Endothelial cell of umbilical vein (primary cell): ENCODE data around the gene CPZ. TPM values are rescaled to one million over a fixed set of nuclear protein-coding genes. Genes with fewer than 3 reads are reported as not detected.

Experiments
- BruUV-seq: library from RNA; stranded (reverse); fragments of 400-500 nt; replicated peaks from 2 replicates; lab custom pipeline; 2021; lab: Mats Ljungman, UMichigan
- CTCF ChIA-PET: fragments of 300-600, 350-600 bp; sonication (Branson Sonifier 250); formaldehyde crosslinking; loops from one replicate; lab custom pipeline; 2021; ENCODE audit warnings: antibody characterized with exemption, inconsistent platforms; lab: Charles Lee
- POLR2A ChIA-PET: fragments of 300-600, 350-600 bp; sonication (Branson Sonifier 250); formaldehyde crosslinking; loops from one replicate; lab custom pipeline; 2021; ENCODE audit warnings: antibody characterized with exemption, inconsistent platforms; lab: Charles Lee
- DNase-seq: peaks from one replicate; pipeline ENCODE4 v3.0.0-alpha.2; 2011; ENCODE audit warnings: low read depth, low spot score
- FAIRE-seq: peaks from 2 replicates; lab custom pipeline; 2011; peaks lifted over from hg19 to GRCh38; lab: Jason Lieb, UNC
- H2AFZ ChIP-seq: 2 replicates; pipeline ENCODE4 v1.6.0; 2012; ENCODE audit warnings: low read depth, low read length, control low read depth, inconsistent platforms
- H3K27ac ChIP-seq: 2 replicates; pipeline ENCODE4 v1.5.1; 2011; ENCODE audit warnings: low read depth, mild to moderate bottlenecking, control low read depth, low read length, moderate library complexity; ENCODE audit not compliant: insufficient read depth
- H3K27me3 ChIP-seq, 2 experiments: 2 replicates each; pipeline versions ENCODE4 v1.6.0 to v1.6.1; 2011; ENCODE audit warnings: low read length in 2 of 2, mixed read lengths in 1 of 2; ENCODE audit not compliant: control insufficient read depth in 2 of 2, insufficient read depth in 2 of 2
- H3K36me3 ChIP-seq, 2 experiments: 2 replicates in 1 of 2; 3 replicates in 1 of 2; pipeline ENCODE4 v1.5.1; 2011; ENCODE audit warnings: low read length in 2 of 2, mild to moderate bottlenecking in 1 of 2, moderate library complexity in 1 of 2; ENCODE audit not compliant: control insufficient read depth in 2 of 2, insufficient read depth in 2 of 2; ENCODE audit errors: extremely low read depth in 1 of 2
- H3K4me1 ChIP-seq: 3 replicates; pipeline ENCODE4 v1.5.1; 2011; ENCODE audit warnings: mild to moderate bottlenecking, low read length; ENCODE audit not compliant: control insufficient read depth, insufficient read depth; ENCODE audit errors: extremely low read depth
- H3K4me2 ChIP-seq: 2 replicates; pipeline ENCODE4 v1.6.1; 2011; ENCODE audit warnings: low read length, control low read depth, mixed read lengths; ENCODE audit not compliant: insufficient read depth
- H3K4me3 ChIP-seq, 3 experiments: fragments of 200-600 bp in 1 of 3; sonication (generic), shearing (Covaris generic) in 1 of 3; replicated peaks in 1 of 3; 2 replicates each; pipeline ENCODE4 v1.5.1; 2011 to 2016; ENCODE audit warnings: control low read depth in 3 of 3, low read length in 3 of 3, mild to moderate bottlenecking in 2 of 3, inconsistent platforms in 1 of 3, low read depth in 1 of 3, moderate library complexity in 1 of 3; ENCODE audit not compliant: insufficient read depth in 1 of 3
- H3K79me2 ChIP-seq: 2 replicates; pipeline ENCODE4 v1.6.0; 2012; ENCODE audit warnings: low read length, inconsistent platforms; ENCODE audit not compliant: control insufficient read depth, insufficient read depth
- H3K9ac ChIP-seq: replicated peaks from 2 replicates; pipeline ENCODE3; 2011; ENCODE audit warnings: low read length, control low read depth; ENCODE audit not compliant: insufficient read depth; ENCODE audit errors: extremely low read depth
- H3K9me1 ChIP-seq: replicated peaks from 3 replicates; pipeline ENCODE4 v1.6.0; 2011; ENCODE audit warnings: mild to moderate bottlenecking, low read length; ENCODE audit not compliant: control insufficient read depth, insufficient read depth; ENCODE audit errors: extremely low read depth
- H3K9me3 ChIP-seq: replicated peaks from 2 replicates; pipeline ENCODE4 v1.5.1; 2012; ENCODE audit warnings: low read length, inconsistent platforms; ENCODE audit not compliant: control insufficient read depth, insufficient read depth
- H4K20me1 ChIP-seq: replicated peaks from 2 replicates; pipeline ENCODE3; 2011; ENCODE audit warnings: mild to moderate bottlenecking, low read length; ENCODE audit not compliant: control insufficient read depth, insufficient read depth; ENCODE audit errors: extremely low read depth
- CTCF ChIP-seq, 2 donors: IDR thresholded peaks; 1 replicate in 1 of 2; 2 replicates in 1 of 2; pipeline ENCODE4 v1.5.1; 2011; ENCODE audit warnings: low read length in 2 of 2, mild to moderate bottlenecking in 2 of 2, moderate library complexity in 2 of 2, control low read depth in 1 of 2, inconsistent platforms in 1 of 2, low read depth in 1 of 2; ENCODE audit not compliant: insufficient read depth in 1 of 2; ENCODE audit errors: extremely low read depth in 1 of 2
- EZH2 ChIP-seq: IDR thresholded peaks from 2 replicates; pipeline ENCODE4 v1.6.1; 2012; ENCODE audit warnings: borderline replicate concordance, low read depth, mild to moderate bottlenecking, moderate library complexity, low read length, inconsistent platforms; ENCODE audit not compliant: severe bottlenecking
- FOS ChIP-seq: IDR thresholded peaks from 2 replicates; pipeline ENCODE4 v1.6.1; 2011; ENCODE audit warnings: mild to moderate bottlenecking, low read length, moderate library complexity, borderline replicate concordance; ENCODE audit not compliant: insufficient read depth
- GATA2 ChIP-seq: IDR thresholded peaks from 2 replicates; pipeline ENCODE4 v1.7.0; 2011; ENCODE audit warnings: low read depth, mild to moderate bottlenecking, moderate library complexity, mixed read lengths, low read length; ENCODE audit not compliant: insufficient read length, insufficient read depth
- JUN ChIP-seq: IDR thresholded peaks from 2 replicates; pipeline ENCODE4 v1.6.1; 2011; ENCODE audit warnings: borderline replicate concordance, low read depth; ENCODE audit not compliant: insufficient read length, insufficient read depth
- MAX ChIP-seq: IDR thresholded peaks from 2 replicates; pipeline ENCODE4 v1.6.1; 2011; ENCODE audit not compliant: insufficient read depth, insufficient read length
- MYC ChIP-seq: IDR thresholded peaks from one replicate; pipeline ENCODE4 v1.6.1; 2011; ENCODE audit warnings: mild to moderate bottlenecking, low read depth, low read length
- POLR2A ChIP-seq: IDR thresholded peaks from 2 replicates; pipeline ENCODE4 v1.6.1; 2012; ENCODE audit warnings: low read depth, mild to moderate bottlenecking, control low read depth, low read length
- POLR2AphosphoS5 ChIP-seq: IDR thresholded peaks from 2 replicates; pipeline ENCODE4 v1.6.1; 2012; ENCODE audit warnings: low read depth, mild to moderate bottlenecking, control low read depth, low read length, moderate library complexity; ENCODE audit not compliant: insufficient read depth
- dilution Hi-C: fragments of 300-500 bp; cut with MboI; formaldehyde crosslinking; loops from one replicate; pipeline ENCODE4 v1.15.0; 2019; ENCODE audit warnings: low sequenced_read_pairs; ENCODE audit not compliant: extremely low pct_ligation_motif_present
- intact Hi-C: fragments of 100-400 bp; cut with micrococcal nuclease; formaldehyde crosslinking; loops from one replicate; pipeline ENCODE4 v1.10.0; 2022
- polyA plus RNA-seq, 4 experiments: library from polyadenylated mRNA; depleted of rRNA in 3 of 4; stranded (reverse) in 3 of 4; unstranded in 1 of 4; fragments of >200 nt; gene quantifications; 2 replicates each; pipeline versions ENCODE4 v1.2.1 to v1.2.3, GENCODE V29; 2011 to 2012; ENCODE audit warnings: missing spikeins in 1 of 4
- total RNA-seq: library from RNA; stranded (reverse); gene quantifications from 2 replicates; pipeline ENCODE4 v1.2.3, GENCODE V29; 2021

CPZ gene
- total and polyA plus RNA-seq, 2 donors (not counting 3 experiments of a cell fraction or from before 2014, with no cell fraction given): not detected

- dilution Hi-C loops: no loop called here
- CTCF ChIA-PET: no interaction called here
- BruUV-seq: no TSS peak
Observed at GRCh38 chr4:8581094-8581861, 11.3 kb upstream of the CPZ start.

More at GRCh38 chr4:8581094-8581861, 11.3 kb upstream of the CPZ start:
- no peaks in the 10 kb centered on the region for H3K36me3 ChIP-seq
- no peaks in the 10 kb centered on the region for H3K9me1 ChIP-seq
- DNase-seq (no peak), FAIRE-seq (no peak)
- H3K9ac ChIP-seq: no peak overlapping the region
- H3K27me3 ChIP-seq: no peaks in the 10 kb centered on the region
- POLR2A ChIA-PET: no interaction called here
- TF ChIP-seq POLR2AphosphoS5 (no peak), GATA2 (no peak), FOS (no peak), POLR2A (no peak), MAX (no peak), CTCF (IDR thresholded peaks at IDR 0.05; ENCODE audit: extremely low read depth in 1 of 2, insufficient read depth in 1 of 2, low read depth in 1 of 2, low read length in 2 of 2) (no peak), EZH2 (no peak), MYC (no peak), JUN (no peak)
- H3K27ac ChIP-seq: no peak overlapping the region
- no peaks in the 10 kb centered on the region for H3K79me2 ChIP-seq
- H4K20me1 ChIP-seq: no peaks in the 10 kb centered on the region
- no peak overlapping the region for H3K4me3 ChIP-seq
- H3K9me3 ChIP-seq: no peaks in the 10 kb centered on the region
- intact Hi-C loops: no loop called here
- H2AFZ ChIP-seq: no peak overlapping the region
- no peaks in the 10 kb centered on the region for H3K4me1 ChIP-seq
- no peak overlapping the region for H3K4me2 ChIP-seq
